ENCODE data around the gene PRPSAP2.

Gene PRPSAP2

GRCh38 chr17:18858567-18859245, 775 bp downstream of the PRPSAP2 start:
- H3K4me3 ChIP-seq (ENCODE audit: insufficient read depth in 1 of 2, low read depth in 1 of 2, low read length in 2 of 2), result peak overlapping the region; percentile 85 to 93
- no peak overlapping the region for H2AK5ac ChIP-seq (ENCODE audit: low read length, severe bottlenecking)
- H3K4ac ChIP-seq (ENCODE audit: low read depth in 1 of 2, low read length in 2 of 2), result no peak overlapping the region
- peak overlapping the region; percentile 86 for H3K9ac ChIP-seq (ENCODE audit: low read length)
- peaks cover 7% of the 10 kb centered on the region for H3K4me1 ChIP-seq (ENCODE audit: control insufficient read depth, insufficient read depth, low read depth, low read length)
- H4K91ac ChIP-seq (ENCODE audit: low read length), result no peak overlapping the region
- H3K4me2 ChIP-seq (ENCODE audit: low read length, poor library complexity, severe bottlenecking), result peak overlapping the region; percentile 57
- no peak overlapping the region for H2AFZ ChIP-seq (ENCODE audit: low read depth, low read length)
- H3K79me1 ChIP-seq (replicated peaks; ENCODE audit: low read length, poor library complexity, severe bottlenecking), result peaks cover 23% of the 10 kb centered on the region
- peak overlapping the region; percentile 85 for H2BK120ac ChIP-seq (ENCODE audit: low read depth, low read length)
- H3K18ac ChIP-seq (ENCODE audit: low read depth in 1 of 2, low read length in 2 of 2), result peak overlapping the region in 1 of 2 experiments; percentile 52
- H2BK15ac ChIP-seq (ENCODE audit: low read depth, poor library complexity, severe bottlenecking), result peak overlapping the region; percentile 94
- H2BK5ac ChIP-seq (ENCODE audit: low read depth, low read length, poor library complexity, severe bottlenecking), result no peak overlapping the region
- no peak overlapping the region for H2BK12ac ChIP-seq (ENCODE audit: low read length in 2 of 2)
- peak; percentile 4 for DNase-seq
- no peak overlapping the region for H3K23ac ChIP-seq (ENCODE audit: low read length in 2 of 2)
- no peaks in the 10 kb centered on the region for H3K36me3 ChIP-seq (ENCODE audit: control insufficient read depth in 1 of 2, insufficient read depth in 2 of 2, low read depth in 1 of 2, low read length in 2 of 2)
- peak overlapping the region; percentile 80 for H4K8ac ChIP-seq (ENCODE audit: low read length)
- no peak overlapping the region for H3K27ac ChIP-seq (ENCODE audit: low read length, poor library complexity, severe bottlenecking)
- WGBS, result 0% methylated on average over 2 of the region's 12 CpGs
- no peaks in the 10 kb centered on the region for H3K27me3 ChIP-seq (ENCODE audit: control insufficient read depth in 1 of 2, insufficient read depth in 1 of 2, low read length in 2 of 2)
- no peak overlapping the region for H3K14ac ChIP-seq (ENCODE audit: low read length in 2 of 2)
- H3K9me3 ChIP-seq (ENCODE audit: control insufficient read depth, low read length), result no peaks in the 10 kb centered on the region

GRCh38 chr17:18859256-18859655, 1.3 kb downstream of the PRPSAP2 start:
- peak overlapping the region; percentile 86 for H3K9ac ChIP-seq (ENCODE audit: low read length)
- H3K4me3 ChIP-seq (ENCODE audit: insufficient read depth in 1 of 2, low read depth in 1 of 2, low read length in 2 of 2), result peak overlapping the region in 1 of 2 experiments; percentile 85
- no peak overlapping the region for H4K91ac ChIP-seq (ENCODE audit: low read length)
- peaks cover 20% of the 10 kb centered on the region for H3K79me1 ChIP-seq (replicated peaks; ENCODE audit: low read length, poor library complexity, severe bottlenecking)
- H2AFZ ChIP-seq (ENCODE audit: low read depth, low read length), result no peak overlapping the region
- H3K4me2 ChIP-seq (ENCODE audit: low read length, poor library complexity, severe bottlenecking), result peak overlapping the region; percentile 30
- H3K36me3 ChIP-seq (ENCODE audit: control insufficient read depth in 1 of 2, insufficient read depth in 2 of 2, low read depth in 1 of 2, low read length in 2 of 2), result no peaks in the 10 kb centered on the region
- H2BK120ac ChIP-seq (ENCODE audit: low read depth, low read length), result no peak overlapping the region
- H2AK5ac ChIP-seq (ENCODE audit: low read length, severe bottlenecking), result no peak overlapping the region
- no peak overlapping the region for H3K27ac ChIP-seq (ENCODE audit: low read length, poor library complexity, severe bottlenecking)
- DNase-seq, result peak; percentile 62
- no peak overlapping the region for H2BK12ac ChIP-seq (ENCODE audit: low read length in 2 of 2)
- H3K9me3 ChIP-seq (ENCODE audit: control insufficient read depth, low read length), result no peaks in the 10 kb centered on the region
- no peak overlapping the region for H2BK5ac ChIP-seq (ENCODE audit: low read depth, low read length, poor library complexity, severe bottlenecking)
- no peak overlapping the region for H3K4ac ChIP-seq (ENCODE audit: low read depth in 1 of 2, low read length in 2 of 2)
- no peak overlapping the region for H4K8ac ChIP-seq (ENCODE audit: low read length)
- no peak overlapping the region for H3K18ac ChIP-seq (ENCODE audit: low read depth in 1 of 2, low read length in 2 of 2)
- peaks cover 7% of the 10 kb centered on the region for H3K4me1 ChIP-seq (ENCODE audit: control insufficient read depth, insufficient read depth, low read depth, low read length)
- H3K23ac ChIP-seq (ENCODE audit: low read length in 2 of 2), result no peak overlapping the region
- 48% methylated on average over 3 of the region's 4 CpGs for WGBS
- no peak overlapping the region for H3K14ac ChIP-seq (ENCODE audit: low read length in 2 of 2)
- no peak overlapping the region for H2BK15ac ChIP-seq (ENCODE audit: low read depth, poor library complexity, severe bottlenecking)
- no peaks in the 10 kb centered on the region for H3K27me3 ChIP-seq (ENCODE audit: control insufficient read depth in 1 of 2, insufficient read depth in 1 of 2, low read length in 2 of 2)

GRCh38 chr17:18860161-18860972, 2.4 kb downstream of the PRPSAP2 start:
- WGBS, result 94% methylated on average over 6 of the region's 9 CpGs
- H3K4me1 ChIP-seq (ENCODE audit: control insufficient read depth, insufficient read depth, low read depth, low read length), result peaks cover 4% of the 10 kb centered on the region
- H2BK120ac ChIP-seq (ENCODE audit: low read depth, low read length), result no peak overlapping the region
- H3K9me3 ChIP-seq (ENCODE audit: control insufficient read depth, low read length), result no peaks in the 10 kb centered on the region
- no peak overlapping the region for H2BK5ac ChIP-seq (ENCODE audit: low read depth, low read length, poor library complexity, severe bottlenecking)
- H3K23ac ChIP-seq (ENCODE audit: low read length in 2 of 2), result no peak overlapping the region
- no peaks in the 10 kb centered on the region for H3K27me3 ChIP-seq (ENCODE audit: control insufficient read depth in 1 of 2, insufficient read depth in 1 of 2, low read length in 2 of 2)
- no peak overlapping the region for H2AFZ ChIP-seq (ENCODE audit: low read depth, low read length)
- no peak overlapping the region for H4K8ac ChIP-seq (ENCODE audit: low read length)
- no peaks in the 10 kb centered on the region for H3K36me3 ChIP-seq (ENCODE audit: control insufficient read depth in 1 of 2, insufficient read depth in 2 of 2, low read depth in 1 of 2, low read length in 2 of 2)
- H3K4ac ChIP-seq (ENCODE audit: low read depth in 1 of 2, low read length in 2 of 2), result no peak overlapping the region
- H4K91ac ChIP-seq (ENCODE audit: low read length), result no peak overlapping the region
- no peak overlapping the region for H2AK5ac ChIP-seq (ENCODE audit: low read length, severe bottlenecking)
- no peak overlapping the region for H2BK15ac ChIP-seq (ENCODE audit: low read depth, poor library complexity, severe bottlenecking)
- peaks cover 20% of the 10 kb centered on the region for H3K79me1 ChIP-seq (replicated peaks; ENCODE audit: low read length, poor library complexity, severe bottlenecking)
- no peak overlapping the region for H3K14ac ChIP-seq (ENCODE audit: low read length in 2 of 2)
- H2BK12ac ChIP-seq (ENCODE audit: low read length in 2 of 2), result no peak overlapping the region
- no peak overlapping the region for H3K27ac ChIP-seq (ENCODE audit: low read length, poor library complexity, severe bottlenecking)
- no peak overlapping the region for H3K18ac ChIP-seq (ENCODE audit: low read depth in 1 of 2, low read length in 2 of 2)
- no peak overlapping the region for H3K9ac ChIP-seq (ENCODE audit: low read length)
- peak; percentile 11 for DNase-seq
- no peak overlapping the region for H3K4me3 ChIP-seq (ENCODE audit: insufficient read depth in 1 of 2, low read depth in 1 of 2, low read length in 2 of 2)
- no peak overlapping the region for H3K4me2 ChIP-seq (ENCODE audit: low read length, poor library complexity, severe bottlenecking)

- Histone ChIP-seq H3K27me3 (ENCODE audit: control insufficient read depth in 1 of 2, insufficient read depth in 1 of 2, low read length in 2 of 2) (no peaks in the 10 kb centered on the region), H2BK5ac (ENCODE audit: low read depth, low read length, poor library complexity, severe bottlenecking) (no peak overlapping the region), H2BK15ac (ENCODE audit: low read depth, poor library complexity, severe bottlenecking) (no peak overlapping the region), H3K9ac (ENCODE audit: low read length) (no peak overlapping the region), H4K91ac (ENCODE audit: low read length) (no peak overlapping the region), H3K4me1 (ENCODE audit: control insufficient read depth, insufficient read depth, low read depth, low read length) (peaks cover 4% of the 10 kb centered on the region), H2BK12ac (ENCODE audit: low read length in 2 of 2) (no peak overlapping the region), H2BK120ac (ENCODE audit: low read depth, low read length) (no peak overlapping the region), H3K18ac (ENCODE audit: low read depth in 1 of 2, low read length in 2 of 2) (no peak overlapping the region), H3K23ac (ENCODE audit: low read length in 2 of 2) (no peak overlapping the region), H3K27ac (ENCODE audit: low read length, poor library complexity, severe bottlenecking) (no peak overlapping the region), H3K4me2 (ENCODE audit: low read length, poor library complexity, severe bottlenecking) (no peak overlapping the region), H4K8ac (ENCODE audit: low read length) (no peak overlapping the region), H3K14ac (ENCODE audit: low read length in 2 of 2) (no peak overlapping the region), H3K79me1 (replicated peaks; ENCODE audit: low read length, poor library complexity, severe bottlenecking) (peaks cover 21% of the 10 kb centered on the region), H2AK5ac (ENCODE audit: low read length, severe bottlenecking) (no peak overlapping the region), H3K4me3 (ENCODE audit: insufficient read depth in 1 of 2, low read depth in 1 of 2, low read length in 2 of 2) (no peak overlapping the region), H3K9me3 (ENCODE audit: control insufficient read depth, low read length) (no peaks in the 10 kb centered on the region), H3K36me3 (ENCODE audit: control insufficient read depth in 1 of 2, insufficient read depth in 2 of 2, low read depth in 1 of 2, low read length in 2 of 2) (peaks cover 4 to 6% of the 10 kb centered on the region in 2 experiments), H2AFZ (ENCODE audit: low read depth, low read length) (no peak overlapping the region), H3K4ac (ENCODE audit: low read depth in 1 of 2, low read length in 2 of 2) (no peak overlapping the region)
- no peak for DNase-seq
- 73% methylated on average over 4 of the region's 5 CpGs for WGBS
These were observed 4.1 kb downstream of the PRPSAP2 start for GRCh38 chr17:18862011-18862410.

All from mesenchymal stem cell (in vitro differentiated cells and primary cell).